Endodermal cell (in vitro differentiated cells): ENCODE results near the gene CAPZB. TPM values are rescaled to one million over a fixed set of nuclear protein-coding genes. Genes with fewer than 3 reads are reported as not detected.

Source experiments
- DNase-seq: peaks from one replicate; pipeline ENCODE4 v3.0.0-alpha.2; 2017
- H3K27ac ChIP-seq: 2 replicates; pipeline ENCODE4 v1.5.1; 2013; ENCODE audit warnings: mild to moderate bottlenecking, low read depth, low read length, moderate library complexity
- H3K27me3 ChIP-seq: 2 replicates; pipeline ENCODE4 v1.6.1; 2013; ENCODE audit warnings: mild to moderate bottlenecking, low read length, moderate library complexity; ENCODE audit not compliant: insufficient read depth, control insufficient read depth, poor library complexity, severe bottlenecking
- H3K36me3 ChIP-seq: 2 replicates; pipeline ENCODE4 v1.7.0; 2013; ENCODE audit warnings: mild to moderate bottlenecking, low read length, moderate library complexity; ENCODE audit not compliant: control insufficient read depth, insufficient read depth
- H3K4me1 ChIP-seq: one replicate; pipeline ENCODE4 v1.7.0; 2013; ENCODE audit warnings: low read length; ENCODE audit not compliant: control insufficient read depth, insufficient read depth
- H3K4me3 ChIP-seq: 2 replicates; pipeline ENCODE4 v1.5.1; 2013; ENCODE audit warnings: mild to moderate bottlenecking, low read length, moderate library complexity
- H3K9ac ChIP-seq: 2 replicates; pipeline ENCODE4 v1.6.1; 2013; ENCODE audit warnings: mild to moderate bottlenecking, low read length, moderate library complexity; ENCODE audit not compliant: poor library complexity, severe bottlenecking; ENCODE audit errors: extremely low read depth
- H3K9me3 ChIP-seq: 2 replicates; pipeline ENCODE4 v1.6.1; 2013; ENCODE audit warnings: mild to moderate bottlenecking, low read length, moderate library complexity; ENCODE audit not compliant: control insufficient read depth
- H3K27ac Mint-ChIP-seq: 2 replicates; pipeline ENCODE4 v1.8.0; 2020; ENCODE audit warnings: mixed read lengths
- H3K27me3 Mint-ChIP-seq: 2 replicates; pipeline ENCODE4 v1.8.0; 2021; ENCODE audit warnings: mild to moderate bottlenecking, mixed read lengths; ENCODE audit not compliant: insufficient read depth
- H3K36me3 Mint-ChIP-seq: 2 replicates; pipeline ENCODE4 v1.8.0; 2020; ENCODE audit warnings: low read depth, mixed read lengths
- H3K4me1 Mint-ChIP-seq: 2 replicates; pipeline ENCODE4 v1.8.0; 2020; ENCODE audit warnings: mixed read lengths
- H3K4me3 Mint-ChIP-seq: 2 replicates; pipeline ENCODE4 v1.8.0; 2020; ENCODE audit warnings: mild to moderate bottlenecking, moderate library complexity, mixed read lengths
- H3K9me3 Mint-ChIP-seq: 2 replicates; pipeline ENCODE4 v1.8.0; 2020; ENCODE audit warnings: mild to moderate bottlenecking, mixed read lengths
- CTCF ChIP-seq: fragments of 200-600 bp; sonication (generic); conservative IDR thresholded peaks from 2 replicates; pipeline ENCODE4 v1.5.0; 2021; ENCODE audit warnings: antibody characterized with exemption, mild to moderate bottlenecking
- WGBS, 2 experiments: methylation state at CpG; one replicate each; pipeline versions ENCODE4 v1.1.5 to v1.1.7; 2013; ENCODE audit warnings: missing lambda C conversion rate in 2 of 2, mixed read lengths in 1 of 2; ENCODE audit not compliant: insufficient coverage in 1 of 2, insufficient read length in 1 of 2; 5-methylcytosine and 5-hydroxymethylcytosine counted together
- total RNA-seq, 2 donors: library from RNA; stranded (reverse); fragmentation: NEBNext Ultra II Directional in 1 of 2; extraction: Animal tissue kit (Norgen Biotek cat#: 25700) in 1 of 2; gene quantifications; 2 replicates in 1 of 2; 3 replicates in 1 of 2; pipeline ENCODE4 v1.2.1, GENCODE V29; 2021

CAPZB gene
- total RNA-seq, 2 donors from 2014 or later, result 334 to 362 TPM

- H3K9me3 Mint-ChIP-seq, result no peaks in the 10 kb centered on the region
- H3K36me3 Mint-ChIP-seq, result peaks cover 12% of the 10 kb centered on the region
- H3K4me1 Mint-ChIP-seq, result peaks cover 14% of the 10 kb centered on the region
- no peaks in the 10 kb centered on the region for H3K27me3 Mint-ChIP-seq
- TF ChIP-seq CTCF, result no peak
- H3K9ac ChIP-seq, result no peak overlapping the region
- H3K4me3 Mint-ChIP-seq, result no peak overlapping the region
- H3K9me3 ChIP-seq, result no peaks in the 10 kb centered on the region
- H3K27me3 ChIP-seq, result no peaks in the 10 kb centered on the region
- WGBS, 2 experiments, result 92 to 97% methylated on average over 7 to 16 of the region's 16 CpGs
- H3K4me3 ChIP-seq, result no peak overlapping the region
- peaks cover 10% of the 10 kb centered on the region for H3K4me1 ChIP-seq
- peak overlapping the region; percentile 20 for H3K27ac Mint-ChIP-seq
- DNase-seq, result no peak
- no peak overlapping the region for H3K27ac ChIP-seq
- peaks cover 34% of the 10 kb centered on the region for H3K36me3 ChIP-seq
Observed at GRCh38 chr1:19430121-19431068, 54.9 kb downstream of the CAPZB start.

- Histone ChIP-seq H3K36me3 (peaks cover 41% of the 10 kb centered on the region), H3K9ac (no peak overlapping the region), H3K9me3 (no peaks in the 10 kb centered on the region), H3K4me3 (no peak overlapping the region), H3K4me1 (peaks cover 10% of the 10 kb centered on the region), H3K27me3 (no peaks in the 10 kb centered on the region), H3K27ac (no peak overlapping the region)
- Mint-ChIP-seq H3K27ac (peak overlapping the region; percentile 20), H3K27me3 (no peaks in the 10 kb centered on the region), H3K9me3 (no peaks in the 10 kb centered on the region), H3K36me3 (peaks cover 12% of the 10 kb centered on the region), H3K4me3 (no peak overlapping the region), H3K4me1 (peaks cover 14% of the 10 kb centered on the region)
- no peak for TF ChIP-seq CTCF
- WGBS, 2 experiments, result 93% methylated on average over 4 of the region's 4 CpGs; no CpG with 5 or more reads in 1 of the 2 experiments
- no peak for DNase-seq
Observed at GRCh38 chr1:19429611-19430010, 55.7 kb downstream of the CAPZB start.

- Mint-ChIP-seq H3K9me3 (no peaks in the 10 kb centered on the region), H3K27ac (peak overlapping the region; percentile 42), H3K27me3 (no peaks in the 10 kb centered on the region), H3K4me1 (peaks cover 14% of the 10 kb centered on the region), H3K36me3 (peaks cover 4% of the 10 kb centered on the region), H3K4me3 (no peak overlapping the region)
- Histone ChIP-seq H3K4me3 (no peak overlapping the region), H3K36me3 (peaks cover 31% of the 10 kb centered on the region), H3K27me3 (no peaks in the 10 kb centered on the region), H3K4me1 (peaks cover 10% of the 10 kb centered on the region), H3K27ac (no peak overlapping the region), H3K9me3 (no peaks in the 10 kb centered on the region), H3K9ac (no peak overlapping the region)
- WGBS, 2 experiments, result 93 to 97% methylated on average over 11 to 14 of the region's 14 CpGs
- DNase-seq, result no peak
- no peak for TF ChIP-seq CTCF
Observed at GRCh38 chr1:19427087-19427781, 58.1 kb downstream of the CAPZB start.
